ENCODE measurements around the gene ATP6V0B.

DNA sequence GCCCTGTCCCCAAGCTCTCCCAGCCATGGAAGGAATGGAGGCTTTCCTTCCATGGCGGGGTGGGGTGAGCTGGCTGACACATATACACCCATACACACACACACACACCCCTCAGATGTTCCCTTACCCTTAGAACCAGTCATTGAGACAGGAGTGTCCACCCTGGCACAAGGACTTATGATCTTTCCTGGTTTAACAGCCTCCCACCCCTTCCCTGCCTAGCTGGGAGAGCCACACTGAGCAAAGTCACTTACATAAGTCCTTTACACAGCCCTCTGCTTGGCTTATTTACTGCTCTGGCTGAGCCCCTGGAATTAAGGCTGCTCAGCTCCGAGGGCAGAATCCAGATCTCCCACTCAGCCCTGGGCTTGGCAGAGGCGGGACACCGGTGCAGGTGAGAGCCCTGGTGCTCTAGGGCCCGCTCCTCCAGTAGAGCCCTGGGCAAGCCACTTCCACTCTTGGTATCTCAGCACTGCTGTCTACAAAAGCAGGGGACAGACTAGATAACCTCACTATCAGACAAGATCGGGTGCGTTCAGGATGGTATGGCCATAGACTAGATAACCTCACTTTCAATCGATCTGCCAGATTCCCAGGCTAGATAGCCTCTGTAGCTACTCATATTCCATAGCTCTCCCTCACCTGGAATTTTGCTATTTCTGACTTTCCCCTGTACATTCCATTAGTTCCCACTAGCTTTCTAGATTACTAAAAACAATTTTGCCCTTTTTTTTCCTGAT, 39.8 kb downstream of the ATP6V0B start:
- TF ChIP-seq, protein P1, sequence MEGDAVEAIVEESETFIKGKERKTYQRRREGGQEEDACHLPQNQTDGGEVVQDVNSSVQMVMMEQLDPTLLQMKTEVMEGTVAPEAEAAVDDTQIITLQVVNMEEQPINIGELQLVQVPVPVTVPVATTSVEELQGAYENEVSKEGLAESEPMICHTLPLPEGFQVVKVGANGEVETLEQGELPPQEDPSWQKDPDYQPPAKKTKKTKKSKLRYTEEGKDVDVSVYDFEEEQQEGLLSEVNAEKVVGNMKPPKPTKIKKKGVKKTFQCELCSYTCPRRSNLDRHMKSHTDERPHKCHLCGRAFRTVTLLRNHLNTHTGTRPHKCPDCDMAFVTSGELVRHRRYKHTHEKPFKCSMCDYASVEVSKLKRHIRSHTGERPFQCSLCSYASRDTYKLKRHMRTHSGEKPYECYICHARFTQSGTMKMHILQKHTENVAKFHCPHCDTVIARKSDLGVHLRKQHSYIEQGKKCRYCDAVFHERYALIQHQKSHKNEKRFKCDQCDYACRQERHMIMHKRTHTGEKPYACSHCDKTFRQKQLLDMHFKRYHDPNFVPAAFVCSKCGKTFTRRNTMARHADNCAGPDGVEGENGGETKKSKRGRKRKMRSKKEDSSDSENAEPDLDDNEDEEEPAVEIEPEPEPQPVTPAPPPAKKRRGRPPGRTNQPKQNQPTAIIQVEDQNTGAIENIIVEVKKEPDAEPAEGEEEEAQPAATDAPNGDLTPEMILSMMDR (IDR thresholded peaks at IDR 0.05; ENCODE audit: low read depth, low read length): no peak
- TF ChIP-seq, protein P2, sequence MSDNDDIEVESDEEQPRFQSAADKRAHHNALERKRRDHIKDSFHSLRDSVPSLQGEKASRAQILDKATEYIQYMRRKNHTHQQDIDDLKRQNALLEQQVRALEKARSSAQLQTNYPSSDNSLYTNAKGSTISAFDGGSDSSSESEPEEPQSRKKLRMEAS (IDR thresholded peaks at IDR 0.05; ENCODE audit: low read depth, low read length): no peak

Data from NB4 (cell line).